CD4-positive, alpha-beta T cell (primary cell): ENCODE measurements around the gene RPL31. TPM values are rescaled to one million over a fixed set of nuclear protein-coding genes. Genes with fewer than 3 reads are reported as not detected.
A peak's percentile ranks its signal among the peaks of the same experiment; 100 is the strongest.

Source experiments
- ATAC-seq: fragments of 200-7000 bp; cut with Tn5 transposase; one replicate; pipeline ENCODE4 v1.10.0; 2022; ENCODE audit warnings: mild to moderate bottlenecking; ENCODE audit not compliant: poor library complexity
- CTCF ChIA-PET: fragments of 350-600 bp; sonication (Branson Sonifier 250); formaldehyde crosslinking; loops from one replicate; lab custom pipeline; 2021; ENCODE audit warnings: antibody characterized with exemption, inconsistent platforms; lab: Charles Lee
- POLR2A ChIA-PET: fragments of 350-600 bp; sonication (Branson Sonifier 250); formaldehyde crosslinking; loops from one replicate; lab custom pipeline; 2021; ENCODE audit warnings: antibody characterized with exemption, inconsistent platforms; lab: Charles Lee
- DNase-seq, 14 experiments: peaks; one replicate each; pipeline ENCODE4 v3.0.0-alpha.2; 2013 to 2020; ENCODE audit warnings: mixed read lengths in 2 of 14
- H3K27ac ChIP-seq, 2 donors: one replicate each; pipeline versions ENCODE4 v1.5.1 to v1.7.0; 2013; ENCODE audit warnings: low read length in 2 of 2, low read depth in 1 of 2, mild to moderate bottlenecking in 1 of 2
- H3K27me3 ChIP-seq, 2 experiments: 1 replicate in 1 of 2; 2 replicates in 1 of 2; pipeline versions ENCODE4 v1.6.1 to v1.7.0; 2013; ENCODE audit warnings: low read length in 2 of 2, control low read depth in 1 of 2, mild to moderate bottlenecking in 1 of 2, moderate library complexity in 1 of 2; ENCODE audit not compliant: insufficient read depth in 2 of 2, control insufficient read depth in 1 of 2
- H3K36me3 ChIP-seq: one replicate; pipeline ENCODE4 v1.6.1; 2013; ENCODE audit warnings: low read length, control low read depth; ENCODE audit not compliant: insufficient read depth
- H3K4me1 ChIP-seq: one replicate; pipeline ENCODE4 v1.6.1; 2013; ENCODE audit warnings: low read length, control low read depth; ENCODE audit not compliant: insufficient read depth
- H3K4me3 ChIP-seq: one replicate; pipeline ENCODE4 v1.5.1; 2013; ENCODE audit warnings: mild to moderate bottlenecking, low read length, moderate library complexity
- H3K9me3 ChIP-seq, 2 experiments: 1 replicate in 1 of 2; 2 replicates in 1 of 2; pipeline versions ENCODE4 v1.6.1 to v1.7.0; 2013; ENCODE audit warnings: low read length in 2 of 2, mild to moderate bottlenecking in 2 of 2, control low read depth in 1 of 2, moderate library complexity in 1 of 2; ENCODE audit not compliant: control insufficient read depth in 1 of 2, insufficient read depth in 1 of 2
- H3K27ac Mint-ChIP-seq: one replicate; pipeline ENCODE4 v1.8.0; 2020; ENCODE audit warnings: mixed read lengths
- H3K27me3 Mint-ChIP-seq: one replicate; pipeline ENCODE4 v1.8.0; 2021; ENCODE audit warnings: mixed read lengths
- H3K36me3 Mint-ChIP-seq: one replicate; pipeline ENCODE4 v1.8.0; 2021; ENCODE audit warnings: low read depth, mixed read lengths
- H3K4me1 Mint-ChIP-seq: one replicate; pipeline ENCODE4 v1.8.0; 2021; ENCODE audit warnings: low read depth, mixed read lengths
- H3K4me3 Mint-ChIP-seq: one replicate; pipeline ENCODE4 v1.8.0; 2020; ENCODE audit warnings: mild to moderate bottlenecking, mixed read lengths
- H3K9me3 Mint-ChIP-seq: one replicate; pipeline ENCODE4 v1.8.0; 2020; ENCODE audit warnings: mixed read lengths
- intact Hi-C, 2 experiments: fragments of 100-400 bp; cut with DNase I in 1 of 2; cut with micrococcal nuclease in 1 of 2; formaldehyde crosslinking; loops; one replicate each; pipeline versions ENCODE4 v1.15.1 to v1.9.0; 2023 to 2025; cut with DNase I, micrococcal nuclease
- total RNA-seq, 174 experiments: library from RNA in 2 of 174; stranded (reverse) in 2 of 174; gene quantifications; one replicate each; pipeline ENCODE4 v1.2.3 and lab custom pipeline; 2021 to 2026
- TF ChIP-seq, protein P1 (sequence below): fragments of 200-600 bp; IDR thresholded peaks from one replicate; pipeline ENCODE4 v1.8.0; 2022; ENCODE audit warnings: antibody characterized with exemption, mild to moderate bottlenecking

The RPL31 gene
- total RNA-seq, 2 experiments from 2014 or later = 2,901 to 2,913 TPM

DNA sequence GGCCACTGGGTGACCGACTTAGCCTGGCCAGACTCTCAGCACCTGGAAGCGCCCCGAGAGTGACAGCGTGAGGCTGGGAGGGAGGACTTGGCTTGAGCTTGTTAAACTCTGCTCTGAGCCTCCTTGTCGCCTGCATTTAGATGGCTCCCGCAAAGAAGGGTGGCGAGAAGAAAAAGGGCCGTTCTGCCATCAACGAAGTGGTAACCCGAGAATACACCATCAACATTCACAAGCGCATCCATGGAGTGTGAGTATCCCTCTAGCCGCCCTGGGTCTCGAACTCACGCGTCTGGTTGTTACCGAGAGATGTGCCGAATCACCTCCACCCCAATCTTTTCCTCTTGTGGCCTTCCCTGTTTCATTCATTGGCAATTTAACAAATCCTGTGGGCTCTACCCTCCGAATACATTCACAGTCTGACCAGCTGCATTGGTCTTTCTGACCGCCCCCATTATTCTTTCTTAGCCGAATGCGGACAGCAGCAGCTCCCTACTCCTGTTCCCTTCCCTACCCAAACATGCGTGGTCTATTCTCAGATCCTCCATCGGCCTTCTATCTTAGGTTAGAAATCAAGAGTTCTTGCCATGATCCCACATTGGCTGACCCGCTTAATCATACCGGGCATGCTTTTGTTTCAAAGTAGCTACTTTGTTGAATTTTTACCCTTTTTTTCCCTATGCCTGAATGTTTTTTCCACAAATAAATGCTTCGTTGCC lies 631 bp downstream of the RPL31 start:
- Mint-ChIP-seq H3K27ac (peak overlapping the region; percentile 91), H3K4me3 (peak overlapping the region; percentile 90), H3K36me3 (peaks cover 62% of the 10 kb centered on the region), H3K9me3 (no peaks in the 10 kb centered on the region), H3K4me1 (peaks cover 56% of the 10 kb centered on the region), H3K27me3 (no peaks in the 10 kb centered on the region)
- intact Hi-C loops = loop anchor here (5.0 kb wide), 1 partner anchor 250 kb away; the partner anchor contains the start of gene CNOT11 (in 2 of the 2)
- H3K27me3 ChIP-seq = no peaks in the 10 kb centered on the region
- ChIA-PET CTCF (interaction anchor here (1.1 to 3.4 kb wide), 4 partner anchors 10 to 440 kb away, joined by 3 to 11 read pairs (median 4); partner anchors contain the start of gene PDCL3), POLR2A (interaction anchor here (1.0 to 3.4 kb wide), 16 partner anchors 10 to 440 kb away, joined by 3 to 40 read pairs (median 5); partner anchors contain the start of genes CNOT11, PDCL3, RNF149 and TBC1D8)
- peaks cover 36% of the 10 kb centered on the region for H3K4me1 ChIP-seq
- peaks cover 50% of the 10 kb centered on the region for H3K36me3 ChIP-seq
- TF ChIP-seq, protein P1, sequence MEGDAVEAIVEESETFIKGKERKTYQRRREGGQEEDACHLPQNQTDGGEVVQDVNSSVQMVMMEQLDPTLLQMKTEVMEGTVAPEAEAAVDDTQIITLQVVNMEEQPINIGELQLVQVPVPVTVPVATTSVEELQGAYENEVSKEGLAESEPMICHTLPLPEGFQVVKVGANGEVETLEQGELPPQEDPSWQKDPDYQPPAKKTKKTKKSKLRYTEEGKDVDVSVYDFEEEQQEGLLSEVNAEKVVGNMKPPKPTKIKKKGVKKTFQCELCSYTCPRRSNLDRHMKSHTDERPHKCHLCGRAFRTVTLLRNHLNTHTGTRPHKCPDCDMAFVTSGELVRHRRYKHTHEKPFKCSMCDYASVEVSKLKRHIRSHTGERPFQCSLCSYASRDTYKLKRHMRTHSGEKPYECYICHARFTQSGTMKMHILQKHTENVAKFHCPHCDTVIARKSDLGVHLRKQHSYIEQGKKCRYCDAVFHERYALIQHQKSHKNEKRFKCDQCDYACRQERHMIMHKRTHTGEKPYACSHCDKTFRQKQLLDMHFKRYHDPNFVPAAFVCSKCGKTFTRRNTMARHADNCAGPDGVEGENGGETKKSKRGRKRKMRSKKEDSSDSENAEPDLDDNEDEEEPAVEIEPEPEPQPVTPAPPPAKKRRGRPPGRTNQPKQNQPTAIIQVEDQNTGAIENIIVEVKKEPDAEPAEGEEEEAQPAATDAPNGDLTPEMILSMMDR = no peak
- DNase-seq = no peak
- H3K27ac ChIP-seq = peak overlapping the region; percentile 80 to 83
- H3K4me3 ChIP-seq = peak overlapping the region; percentile 82
- ATAC-seq = no peak
- H3K9me3 ChIP-seq = no peaks in the 10 kb centered on the region

DNA sequence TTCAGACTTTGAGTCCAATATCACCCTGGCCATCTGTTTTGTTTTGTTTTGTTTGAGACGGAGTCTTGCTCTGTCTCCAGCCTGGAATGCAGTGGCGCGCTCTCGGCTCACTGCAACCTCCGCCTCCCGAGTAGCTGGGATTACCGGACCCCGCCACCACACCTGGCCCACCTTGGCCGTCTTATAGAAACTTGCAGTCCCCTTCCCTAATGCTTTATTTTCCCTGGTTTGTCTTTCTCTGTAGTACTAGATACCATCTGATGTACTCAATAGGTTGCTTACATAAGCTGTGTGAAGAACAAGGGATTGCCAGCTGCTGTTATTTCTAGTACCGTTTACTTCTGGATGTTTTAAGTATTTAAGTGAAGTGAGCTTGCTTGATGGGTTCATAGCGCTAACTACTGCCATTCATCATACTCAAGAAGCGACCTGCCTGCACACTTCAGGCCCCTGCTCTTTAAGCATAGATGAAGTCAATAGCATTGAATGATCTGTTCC lies 1.2 kb downstream of the RPL31 start:
- Mint-ChIP-seq H3K9me3 (no peaks in the 10 kb centered on the region), H3K4me3 (peak overlapping the region; percentile 90), H3K36me3 (peaks cover 68% of the 10 kb centered on the region), H3K27me3 (no peaks in the 10 kb centered on the region), H3K27ac (peak overlapping the region; percentile 91), H3K4me1 (peaks cover 62% of the 10 kb centered on the region)
- ChIA-PET CTCF (interaction anchor here (1.1 to 3.4 kb wide), 4 partner anchors 10 to 440 kb away, joined by 3 to 11 read pairs (median 4); partner anchors contain the start of gene PDCL3), POLR2A (interaction anchor here (1.5 to 3.4 kb wide), 6 partner anchors 9 to 441 kb away, joined by 3 to 40 read pairs (median 13); partner anchors contain the start of genes CNOT11, PDCL3 and TBC1D8)
- Histone ChIP-seq H3K4me1 (peaks cover 36% of the 10 kb centered on the region), H3K9me3 (no peaks in the 10 kb centered on the region), H3K27ac (peak overlapping the region; percentile 80 to 83), H3K4me3 (peak overlapping the region; percentile 82), H3K27me3 (no peaks in the 10 kb centered on the region), H3K36me3 (peaks cover 56% of the 10 kb centered on the region)
- intact Hi-C loops = loop anchor here (5.0 kb wide), 1 partner anchor 249 kb away; the partner anchor contains the start of gene CNOT11 (in 2 of the 2)
- TF ChIP-seq, protein P1 = no peak
- DNase-seq (no peak), ATAC-seq (no peak)

DNA sequence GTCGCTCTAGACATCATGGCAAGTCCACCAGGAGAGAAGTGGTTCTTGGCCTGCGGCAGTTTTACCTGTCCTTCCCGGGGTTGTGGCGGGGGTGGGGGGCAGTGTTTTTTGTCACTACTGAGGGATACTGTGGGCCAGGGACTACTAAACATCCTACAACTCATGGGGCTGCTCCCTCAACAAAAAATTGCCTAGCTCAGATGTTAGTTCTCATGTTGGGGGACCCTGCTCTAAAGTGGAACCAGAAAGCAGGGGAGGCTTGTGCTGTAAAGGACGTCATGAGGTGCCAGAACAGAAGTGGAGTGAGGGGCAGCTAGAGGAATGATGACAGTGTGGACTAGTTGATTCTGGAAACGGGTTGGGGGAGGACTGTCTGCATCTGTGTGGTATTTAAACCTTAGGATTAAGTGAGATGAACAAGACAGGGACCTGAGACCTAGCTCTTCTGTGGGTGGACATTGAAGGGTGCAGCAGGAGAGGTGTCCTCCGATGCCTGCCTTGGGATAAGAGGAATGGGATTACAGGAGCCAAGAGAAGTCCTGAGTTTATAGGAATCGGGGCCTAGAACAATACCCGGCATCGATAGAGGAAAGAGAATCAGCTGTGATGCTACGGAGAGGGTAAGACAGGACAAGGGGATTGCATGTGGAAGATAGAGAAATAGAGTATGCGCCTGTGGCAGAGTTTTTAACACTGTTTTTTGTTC lies 2.7 kb downstream of the RPL31 start:
- H3K27me3 Mint-ChIP-seq = no peaks in the 10 kb centered on the region
- no peak for DNase-seq
- no peaks in the 10 kb centered on the region for H3K27me3 ChIP-seq
- peaks cover 64% of the 10 kb centered on the region for H3K4me1 Mint-ChIP-seq
- H3K36me3 Mint-ChIP-seq = peaks cover 80% of the 10 kb centered on the region
- peak overlapping the region; percentile 91 for H3K27ac Mint-ChIP-seq
- CTCF ChIA-PET = interaction anchor here (1.2 to 3.4 kb wide), 2 partner anchors 8 to 411 kb away, joined by 3 to 11 read pairs; no protein-coding TSS in a partner anchor
- H3K36me3 ChIP-seq = peaks cover 65% of the 10 kb centered on the region
- H3K4me3 ChIP-seq = no peak overlapping the region
- TF ChIP-seq, protein P1 = no peak
- peak overlapping the region; percentile 90 for H3K4me3 Mint-ChIP-seq
- peaks cover 36% of the 10 kb centered on the region for H3K4me1 ChIP-seq
- ATAC-seq = no peak
- no peaks in the 10 kb centered on the region for H3K9me3 Mint-ChIP-seq
- POLR2A ChIA-PET = no interaction called here
- H3K9me3 ChIP-seq = no peaks in the 10 kb centered on the region
- intact Hi-C loops = loop anchor here (5.0 kb wide), 1 partner anchor 248 kb away; the partner anchor contains the start of gene CNOT11 (in 2 of the 2)
- peak overlapping the region; percentile 26 to 33 for H3K27ac ChIP-seq
